Esophagus muscularis mucosa (tissue), 4 donors: Measurements from ENCODE around the gene PPHLN1. TPM values are rescaled to one million over a fixed set of nuclear protein-coding genes. Genes with fewer than 3 reads are reported as not detected.

Experiments
- DNase-seq: peaks from one replicate; pipeline ENCODE4 v3.0.0-alpha.2; 2017; ENCODE audit errors: extremely low spot score
- H3K27ac ChIP-seq, 4 donors: fragments of 200-600 bp; sonication (generic); replicated peaks in 1 of 4; 1 replicate in 3 of 4; 2 replicates in 1 of 4; pipeline ENCODE4 v1.5.1; 2016 to 2019; ENCODE audit warnings: mild to moderate bottlenecking in 1 of 4
- H3K27me3 ChIP-seq, 4 donors: fragments of 200-600 bp; sonication (generic); one replicate each; pipeline versions ENCODE4 v1.5.1 to v1.6.0; 2016 to 2019
- H3K36me3 ChIP-seq, 4 donors: fragments of 200-600 bp; sonication (generic); one replicate each; pipeline ENCODE4 v1.5.1; 2016 to 2019
- H3K4me1 ChIP-seq, 4 donors: fragments of 200-600 bp; sonication (generic); one replicate each; pipeline ENCODE4 v1.5.1; 2016 to 2019
- H3K4me3 ChIP-seq, 4 donors: fragments of 200-600 bp; sonication (generic); 1 replicate in 2 of 4; 2 replicates in 2 of 4; pipeline ENCODE4 v1.5.1; 2016 to 2019; ENCODE audit warnings: mild to moderate bottlenecking in 4 of 4, moderate library complexity in 1 of 4
- H3K9me3 ChIP-seq, 4 donors: fragments of 200-600 bp; sonication (generic); 1 replicate in 3 of 4; 2 replicates in 1 of 4; pipeline ENCODE4 v1.5.1; 2016 to 2019
- EP300 ChIP-seq: sonication (generic); formaldehyde crosslinking; IDR thresholded peaks from one replicate; pipeline ENCODE4 v1.6.1; 2017; ENCODE audit warnings: antibody characterized with exemption
- POLR2A ChIP-seq: fragments of 450-650 bp; IDR thresholded peaks from one replicate; pipeline ENCODE4 v1.6.1; 2017; ENCODE audit warnings: antibody characterized with exemption, moderate library complexity, mild to moderate bottlenecking, low read depth
- POLR2AphosphoS5 ChIP-seq, 2 donors: sonication (generic); formaldehyde crosslinking; IDR thresholded peaks; one replicate each; pipeline ENCODE4 v1.6.1; 2017; ENCODE audit warnings: antibody characterized with exemption in 2 of 2
- WGBS: methylation state at CpG from one replicate; pipeline ENCODE4 v1.1.5; 2018; 5-methylcytosine and 5-hydroxymethylcytosine counted together
- intact Hi-C: fragments of 100-400 bp; cut with DNase I; formaldehyde crosslinking; loops from one replicate; pipeline ENCODE4 v1.15.1; 2023
- total RNA-seq, 4 donors: library from RNA; depleted of rRNA; stranded (reverse); fragments of >200 nt; gene quantifications; one replicate each; pipeline versions ENCODE4 v1.1.0 to v1.2.1, GENCODE V29; 2016
- TF ChIP-seq, protein P1 (sequence below), 3 experiments: fragments of 200-600 bp in 2 of 3; fragments of 450-650 bp in 1 of 3; sonication (generic) in 2 of 3; IDR thresholded peaks; one replicate each; pipeline ENCODE4 v1.5.1; 2017 to 2019; ENCODE audit warnings: antibody characterized with exemption in 3 of 3, mild to moderate bottlenecking in 2 of 3, moderate library complexity in 1 of 3

The PPHLN1 gene
- total RNA-seq, 4 donors from 2014 or later = 40.0 to 45.3 (median 42.1) TPM

DNA sequence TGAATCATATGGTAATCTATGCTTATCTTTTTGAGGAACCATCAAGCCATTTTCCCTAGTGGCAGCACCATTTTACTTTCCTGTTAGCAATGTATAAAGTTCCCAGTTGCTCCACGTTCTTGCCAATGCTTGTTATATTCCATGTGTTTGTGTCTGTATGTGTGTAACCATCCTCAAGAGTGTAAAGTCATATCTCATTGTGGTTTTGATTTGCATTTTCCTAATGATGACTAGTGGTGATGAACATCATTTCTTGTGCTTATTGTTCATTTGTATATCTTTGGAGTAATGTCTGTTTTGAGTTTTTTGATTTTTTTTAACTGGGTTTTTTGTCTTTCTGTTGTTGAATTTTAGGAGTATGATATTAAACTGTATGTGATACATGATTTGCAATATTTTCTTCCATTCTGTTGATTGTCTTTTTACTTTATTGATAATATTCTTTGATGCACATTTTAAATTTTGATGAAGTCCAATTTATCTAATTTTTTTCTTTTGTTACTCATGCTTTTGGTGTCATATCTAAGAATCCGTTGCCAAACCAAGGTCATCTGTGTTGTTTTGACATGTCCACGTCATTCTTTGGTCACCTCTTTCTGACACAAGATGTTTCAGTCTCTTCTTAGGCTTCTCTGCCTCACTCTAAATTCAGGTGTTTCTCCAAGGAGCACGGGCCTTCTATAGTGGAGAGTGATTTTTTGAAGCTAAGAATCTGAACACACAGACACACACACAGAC lies 36.1 kb downstream of the PPHLN1 start:
- DNase-seq = no peak
- Histone ChIP-seq H3K36me3 (peaks cover 0 to under 1% (median 0%) of the 10 kb centered on the region in 4 donors), H3K4me3 (no peak overlapping the region), H3K9me3 (no peaks in the 10 kb centered on the region), H3K27ac (no peak overlapping the region), H3K27me3 (no peaks in the 10 kb centered on the region), H3K4me1 (no peaks in the 10 kb centered on the region)
- WGBS = 89% methylated on average over 4 of the region's 4 CpGs
- intact Hi-C loops = no loop called here
- no peak for TF ChIP-seq EP300
- TF ChIP-seq POLR2AphosphoS5 (IDR thresholded peaks at IDR 0.05) = no peak
- TF ChIP-seq, protein P1, sequence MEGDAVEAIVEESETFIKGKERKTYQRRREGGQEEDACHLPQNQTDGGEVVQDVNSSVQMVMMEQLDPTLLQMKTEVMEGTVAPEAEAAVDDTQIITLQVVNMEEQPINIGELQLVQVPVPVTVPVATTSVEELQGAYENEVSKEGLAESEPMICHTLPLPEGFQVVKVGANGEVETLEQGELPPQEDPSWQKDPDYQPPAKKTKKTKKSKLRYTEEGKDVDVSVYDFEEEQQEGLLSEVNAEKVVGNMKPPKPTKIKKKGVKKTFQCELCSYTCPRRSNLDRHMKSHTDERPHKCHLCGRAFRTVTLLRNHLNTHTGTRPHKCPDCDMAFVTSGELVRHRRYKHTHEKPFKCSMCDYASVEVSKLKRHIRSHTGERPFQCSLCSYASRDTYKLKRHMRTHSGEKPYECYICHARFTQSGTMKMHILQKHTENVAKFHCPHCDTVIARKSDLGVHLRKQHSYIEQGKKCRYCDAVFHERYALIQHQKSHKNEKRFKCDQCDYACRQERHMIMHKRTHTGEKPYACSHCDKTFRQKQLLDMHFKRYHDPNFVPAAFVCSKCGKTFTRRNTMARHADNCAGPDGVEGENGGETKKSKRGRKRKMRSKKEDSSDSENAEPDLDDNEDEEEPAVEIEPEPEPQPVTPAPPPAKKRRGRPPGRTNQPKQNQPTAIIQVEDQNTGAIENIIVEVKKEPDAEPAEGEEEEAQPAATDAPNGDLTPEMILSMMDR (IDR thresholded peaks at IDR 0.05) = no peak
- TF ChIP-seq POLR2A = no peak

- no peak overlapping the region for H3K27ac ChIP-seq
- no peaks in the 10 kb centered on the region for H3K9me3 ChIP-seq
- DNase-seq = no peak
- TF ChIP-seq, protein P1 (IDR thresholded peaks at IDR 0.05) = no peak
- TF ChIP-seq EP300 = no peak
- no peak for TF ChIP-seq POLR2A
- TF ChIP-seq POLR2AphosphoS5 (IDR thresholded peaks at IDR 0.05) = no peak
- H3K4me3 ChIP-seq = no peak overlapping the region
- intact Hi-C loops = no loop called here
- H3K27me3 ChIP-seq = no peaks in the 10 kb centered on the region
- no peaks in the 10 kb centered on the region for H3K36me3 ChIP-seq
- H3K4me1 ChIP-seq = no peaks in the 10 kb centered on the region
Observed at GRCh38 chr12:42362647-42363260, 36.8 kb downstream of the PPHLN1 start.

DNA sequence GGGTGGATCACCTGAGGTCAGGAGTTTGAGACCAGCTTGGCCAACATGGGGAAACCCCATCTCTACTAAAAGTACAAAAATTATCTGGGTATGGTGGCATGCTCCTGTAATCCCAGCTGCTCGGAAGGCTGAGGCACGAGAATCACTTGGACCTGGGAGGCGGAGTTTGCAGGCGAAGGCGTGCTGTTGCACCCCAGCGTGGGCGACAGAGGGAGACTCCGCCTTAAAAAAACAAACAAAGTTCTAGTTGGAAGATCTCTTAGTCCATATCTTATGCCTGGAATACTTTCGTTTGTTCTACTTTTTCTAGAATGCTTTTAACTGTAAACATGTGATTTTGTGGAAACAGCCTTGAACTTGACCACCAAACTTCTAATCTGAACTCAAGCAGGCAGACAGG lies 38.7 kb downstream of the PPHLN1 start:
- intact Hi-C loops = no loop called here
- 70% methylated on average over 9 of the region's 9 CpGs for WGBS
- Histone ChIP-seq H3K27me3 (no peaks in the 10 kb centered on the region), H3K4me1 (no peaks in the 10 kb centered on the region), H3K4me3 (no peak overlapping the region), H3K9me3 (no peaks in the 10 kb centered on the region), H3K36me3 (no peaks in the 10 kb centered on the region), H3K27ac (no peak overlapping the region)
- no peak for DNase-seq
- TF ChIP-seq EP300 = no peak
- TF ChIP-seq, protein P1 (IDR thresholded peaks at IDR 0.05) = no peak
- no peak for TF ChIP-seq POLR2A
- TF ChIP-seq POLR2AphosphoS5 (IDR thresholded peaks at IDR 0.05) = no peak

DNA sequence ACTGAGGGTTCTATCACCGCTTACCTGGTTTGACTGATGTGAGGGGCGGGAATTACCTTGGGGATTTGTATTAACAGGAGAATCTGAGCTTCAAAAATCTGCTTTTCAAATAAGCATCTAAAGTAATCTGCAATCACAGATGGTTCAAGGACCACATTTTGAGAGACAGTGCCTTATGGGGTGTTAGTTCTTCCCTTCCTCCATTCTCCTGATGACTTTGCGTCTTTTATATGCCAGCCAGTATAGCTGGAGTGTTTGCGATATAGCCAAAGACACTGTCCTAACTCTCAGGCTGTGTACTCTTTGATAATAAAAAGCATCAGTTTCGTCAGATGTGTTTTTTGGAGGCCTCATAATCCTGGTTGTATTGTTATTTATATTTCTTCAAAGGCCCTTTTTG lies 39.5 kb downstream of the PPHLN1 start:
- 95% methylated on average over 5 of the region's 5 CpGs for whole genome bisulfite sequencing
- TF ChIP-seq EP300 = no peak
- TF ChIP-seq POLR2AphosphoS5 (IDR thresholded peaks at IDR 0.05) = no peak
- TF ChIP-seq, protein P1 (IDR thresholded peaks at IDR 0.05) = no peak
- intact Hi-C loops = no loop called here
- Histone ChIP-seq H3K4me1 (no peaks in the 10 kb centered on the region), H3K27ac (no peak overlapping the region), H3K9me3 (no peaks in the 10 kb centered on the region), H3K36me3 (no peaks in the 10 kb centered on the region), H3K27me3 (no peaks in the 10 kb centered on the region), H3K4me3 (no peak overlapping the region)
- no peak for DNase-seq
